Astrocyte (in vitro differentiated cells and primary cell): Measurements from ENCODE around the gene PPIE. TPM values are rescaled to one million over a fixed set of nuclear protein-coding genes. Genes with fewer than 3 reads are reported as not detected.
A peak's percentile ranks its signal among the peaks of the same experiment; 100 is the strongest.

Source experiments
- DNase-seq: peaks from one replicate; pipeline ENCODE4 v3.0.0-alpha.2; 2010; ENCODE audit warnings: low read depth
- FAIRE-seq: peaks from 2 replicates; lab custom pipeline; 2011; peaks lifted over from hg19 to GRCh38; lab: Jason Lieb, UNC
- H2AFZ ChIP-seq: 2 replicates; pipeline ENCODE4 v1.6.0; 2012; ENCODE audit warnings: low read depth, low read length, inconsistent platforms
- H3K27ac ChIP-seq: 2 replicates; pipeline ENCODE4 v1.5.1; 2011; ENCODE audit warnings: low read depth, low read length, inconsistent platforms
- H3K27me3 ChIP-seq: 2 replicates; pipeline ENCODE4 v1.6.0; 2011; ENCODE audit warnings: low read length, inconsistent platforms; ENCODE audit not compliant: insufficient read depth
- H3K36me3 ChIP-seq: 2 replicates; pipeline ENCODE4 v1.5.1; 2011; ENCODE audit warnings: low read length, inconsistent platforms; ENCODE audit not compliant: insufficient read depth
- H3K4me1 ChIP-seq: 2 replicates; pipeline ENCODE4 v1.5.1; 2011; ENCODE audit warnings: low read length, inconsistent platforms; ENCODE audit not compliant: insufficient read depth
- H3K4me2 ChIP-seq: 2 replicates; pipeline ENCODE4 v1.6.0; 2012; ENCODE audit warnings: low read length, inconsistent platforms
- H3K4me3 ChIP-seq: 2 replicates; pipeline ENCODE4 v1.5.1; 2011; ENCODE audit warnings: low read depth, mild to moderate bottlenecking, low read length, inconsistent platforms; ENCODE audit not compliant: insufficient read depth
- H3K79me2 ChIP-seq: 2 replicates; pipeline ENCODE4 v1.6.0; 2012; ENCODE audit warnings: mild to moderate bottlenecking, low read length, inconsistent platforms; ENCODE audit not compliant: insufficient read depth
- H3K9ac ChIP-seq: 2 replicates; pipeline ENCODE4 v1.6.0; 2012; ENCODE audit warnings: mild to moderate bottlenecking, low read length, inconsistent platforms
- H3K9me3 ChIP-seq: 2 replicates; pipeline ENCODE4 v1.5.1; 2012; ENCODE audit warnings: low read depth, mild to moderate bottlenecking, low read length, inconsistent platforms; ENCODE audit not compliant: insufficient read depth
- H4K20me1 ChIP-seq: 2 replicates; pipeline ENCODE4 v1.6.0; 2012; ENCODE audit warnings: low read length, inconsistent platforms; ENCODE audit not compliant: insufficient read depth
- H3K27ac Mint-ChIP-seq: one replicate; pipeline ENCODE4 v1.8.0; 2021; ENCODE audit warnings: mild to moderate bottlenecking, mixed read lengths; ENCODE audit not compliant: unreplicated experiment
- H3K27me3 Mint-ChIP-seq: one replicate; pipeline ENCODE4 v1.8.0; 2021; ENCODE audit warnings: low read depth, mixed read lengths; ENCODE audit not compliant: unreplicated experiment
- H3K36me3 Mint-ChIP-seq: one replicate; pipeline ENCODE4 v1.8.0; 2021; ENCODE audit warnings: low read depth, mixed read lengths; ENCODE audit not compliant: unreplicated experiment
- H3K4me1 Mint-ChIP-seq: one replicate; pipeline ENCODE4 v1.8.0; 2021; ENCODE audit warnings: low read depth, mixed read lengths; ENCODE audit not compliant: unreplicated experiment
- H3K4me3 Mint-ChIP-seq: one replicate; pipeline ENCODE4 v1.8.0; 2021; ENCODE audit warnings: mild to moderate bottlenecking, moderate library complexity, mixed read lengths; ENCODE audit not compliant: unreplicated experiment
- H3K9me3 Mint-ChIP-seq: one replicate; pipeline ENCODE4 v1.8.0; 2021; ENCODE audit warnings: mild to moderate bottlenecking, mixed read lengths; ENCODE audit not compliant: unreplicated experiment
- EZH2 ChIP-seq: IDR thresholded peaks from 2 replicates; pipeline ENCODE4 v1.6.1; 2012; ENCODE audit warnings: mild to moderate bottlenecking, low read length, inconsistent platforms; ENCODE audit not compliant: insufficient read depth
- total RNA-seq: library from RNA; stranded (reverse); gene quantifications from 2 replicates; pipeline ENCODE4 v1.2.1, GENCODE V29; 2021
- TF ChIP-seq, protein P1 (sequence below): IDR thresholded peaks from 2 replicates; pipeline ENCODE4 v1.5.1; 2011; ENCODE audit warnings: low read depth, mild to moderate bottlenecking, inconsistent platforms, low read length, moderate library complexity; ENCODE audit not compliant: insufficient read depth

Gene PPIE
- total RNA-seq, 1 donor from 2014 or later, result 33.7 TPM

DNA sequence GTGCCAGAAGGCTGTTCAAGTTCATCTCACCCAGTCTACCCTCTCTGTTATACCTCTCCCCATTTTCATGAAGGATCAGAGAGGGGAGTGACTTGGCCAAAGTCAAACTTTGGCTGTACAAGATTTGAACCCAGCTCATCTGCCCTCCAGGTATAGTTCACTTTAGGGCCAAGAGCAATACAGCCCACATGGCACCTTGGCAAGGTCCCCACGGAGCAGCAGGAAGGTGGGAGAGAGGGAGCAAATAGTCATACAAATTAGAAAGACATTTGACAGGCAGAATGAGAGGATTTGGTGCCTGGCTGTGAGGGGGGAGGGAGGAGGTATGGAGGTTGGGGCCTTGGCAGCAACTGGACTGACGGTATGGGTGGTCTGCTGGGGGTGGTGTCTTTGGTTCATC, 48.5 kb upstream of the PPIE start:
- H3K27me3 Mint-ChIP-seq, result peaks cover 71% of the 10 kb centered on the region
- Histone ChIP-seq H3K27me3 (peaks cover 85% of the 10 kb centered on the region), H4K20me1 (peaks cover 4% of the 10 kb centered on the region), H3K4me1 (peaks cover 4% of the 10 kb centered on the region), H3K27ac (no peak overlapping the region), H3K4me3 (no peak overlapping the region), H2AFZ (no peak overlapping the region), H3K36me3 (no peaks in the 10 kb centered on the region), H3K79me2 (no peaks in the 10 kb centered on the region), H3K4me2 (no peak overlapping the region), H3K9me3 (no peaks in the 10 kb centered on the region), H3K9ac (no peak overlapping the region)
- H3K4me3 Mint-ChIP-seq, result no peak overlapping the region
- DNase-seq (no peak), FAIRE-seq (no peak)
- TF ChIP-seq, protein P1, sequence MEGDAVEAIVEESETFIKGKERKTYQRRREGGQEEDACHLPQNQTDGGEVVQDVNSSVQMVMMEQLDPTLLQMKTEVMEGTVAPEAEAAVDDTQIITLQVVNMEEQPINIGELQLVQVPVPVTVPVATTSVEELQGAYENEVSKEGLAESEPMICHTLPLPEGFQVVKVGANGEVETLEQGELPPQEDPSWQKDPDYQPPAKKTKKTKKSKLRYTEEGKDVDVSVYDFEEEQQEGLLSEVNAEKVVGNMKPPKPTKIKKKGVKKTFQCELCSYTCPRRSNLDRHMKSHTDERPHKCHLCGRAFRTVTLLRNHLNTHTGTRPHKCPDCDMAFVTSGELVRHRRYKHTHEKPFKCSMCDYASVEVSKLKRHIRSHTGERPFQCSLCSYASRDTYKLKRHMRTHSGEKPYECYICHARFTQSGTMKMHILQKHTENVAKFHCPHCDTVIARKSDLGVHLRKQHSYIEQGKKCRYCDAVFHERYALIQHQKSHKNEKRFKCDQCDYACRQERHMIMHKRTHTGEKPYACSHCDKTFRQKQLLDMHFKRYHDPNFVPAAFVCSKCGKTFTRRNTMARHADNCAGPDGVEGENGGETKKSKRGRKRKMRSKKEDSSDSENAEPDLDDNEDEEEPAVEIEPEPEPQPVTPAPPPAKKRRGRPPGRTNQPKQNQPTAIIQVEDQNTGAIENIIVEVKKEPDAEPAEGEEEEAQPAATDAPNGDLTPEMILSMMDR, result no peak
- TF ChIP-seq EZH2, result no peak
- H3K4me1 Mint-ChIP-seq, result peaks cover 13% of the 10 kb centered on the region
- H3K36me3 Mint-ChIP-seq, result no peaks in the 10 kb centered on the region
- peaks cover 5% of the 10 kb centered on the region for H3K9me3 Mint-ChIP-seq
- H3K27ac Mint-ChIP-seq, result peak overlapping the region; percentile 47

DNA sequence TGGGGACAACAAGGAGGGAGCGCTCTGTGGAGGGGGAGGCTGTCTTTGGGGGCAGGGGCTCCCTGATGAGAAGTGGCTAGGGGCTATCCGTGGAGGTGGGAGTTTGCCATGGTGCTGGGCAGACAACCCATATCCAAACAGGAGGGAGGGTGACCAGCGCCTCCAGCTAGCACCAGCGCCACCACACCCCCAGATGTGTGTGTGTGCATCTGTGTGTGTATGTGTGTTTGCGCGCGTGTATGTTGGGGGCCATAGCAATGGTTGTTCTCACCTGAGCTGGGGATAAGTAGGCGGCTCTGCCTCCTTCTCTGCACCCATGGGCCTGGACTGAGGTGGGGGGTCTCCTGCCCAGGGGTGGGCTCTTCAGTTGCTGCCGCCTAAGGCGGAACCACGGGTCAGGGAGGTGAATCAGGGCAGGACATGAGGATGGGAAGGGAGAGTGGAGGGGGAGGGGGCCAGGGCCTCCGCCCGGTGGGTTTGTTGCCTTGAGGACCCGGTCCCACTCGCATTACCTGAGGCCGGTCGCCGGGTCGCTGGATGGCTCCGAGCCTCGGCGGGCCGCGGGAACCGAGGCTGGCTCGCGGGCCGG, 47.8 kb upstream of the PPIE start:
- Histone ChIP-seq H3K9me3 (no peaks in the 10 kb centered on the region), H3K36me3 (no peaks in the 10 kb centered on the region), H3K27me3 (peaks cover 87% of the 10 kb centered on the region), H3K27ac (no peak overlapping the region), H2AFZ (no peak overlapping the region), H3K79me2 (no peaks in the 10 kb centered on the region), H3K9ac (no peak overlapping the region), H3K4me2 (peak overlapping the region; percentile 80), H3K4me1 (peaks cover 4% of the 10 kb centered on the region), H4K20me1 (peaks cover 4% of the 10 kb centered on the region), H3K4me3 (no peak overlapping the region)
- H3K9me3 Mint-ChIP-seq, result peaks cover 5% of the 10 kb centered on the region
- no peak for DNase-seq
- H3K4me3 Mint-ChIP-seq, result no peak overlapping the region
- H3K27me3 Mint-ChIP-seq, result peaks cover 71% of the 10 kb centered on the region
- TF ChIP-seq EZH2, result no peak
- TF ChIP-seq, protein P1, result no peak
- FAIRE-seq, result no peak
- no peak overlapping the region for H3K27ac Mint-ChIP-seq
- H3K36me3 Mint-ChIP-seq, result no peaks in the 10 kb centered on the region
- H3K4me1 Mint-ChIP-seq, result peaks cover 14% of the 10 kb centered on the region
